HepG2 (cell line): Measurements from ENCODE around the gene ACAP3.

Experiments used
- FOXM1 ChIP-seq: sonication (generic); formaldehyde crosslinking; IDR thresholded peaks from 2 replicates; pipeline ENCODE4 v1.5.0; 2020; ENCODE audit warnings: missing genetic modification reagents
- HNF4A ChIP-seq: sonication (generic); formaldehyde crosslinking; IDR thresholded peaks from 2 replicates; pipeline ENCODE4 v1.4.0; 2020; ENCODE audit warnings: missing genetic modification reagents
- SIN3B ChIP-seq: fragments of 150-350 bp; IDR thresholded peaks from 2 replicates; pipeline ENCODE4 v1.6.1; 2014; ENCODE audit warnings: low read length

- no peak for TF ChIP-seq SIN3B
- TF ChIP-seq FOXM1 (CRISPR knock-in tag): no peak
- TF ChIP-seq HNF4A (CRISPR knock-in tag): no peak
Measured at GRCh38 chr1:1250786-1251284, 56.9 kb downstream of the ACAP3 start.
